HTR-8/SVneo (cell line): Measurements from ENCODE around the gene TLE4.

ENCODE experiments used
- DNase-seq: peaks from one replicate; pipeline ENCODE4 v3.0.0; 2011; ENCODE audit warnings: low spot score, mixed read lengths; ENCODE audit not compliant: insufficient read length
- FAIRE-seq: peaks from 2 replicates; lab custom pipeline; 2011; peaks lifted over from hg19 to GRCh38; lab: Jason Lieb, UNC

TLE4 gene

GRCh38 chr9:79762070-79762469 is 190.3 kb downstream of the TLE4 start:
- FAIRE-seq: no peak
- DNase-seq: no peak

GRCh38 chr9:79763671-79764285 is 192.0 kb downstream of the TLE4 start:
- FAIRE-seq (no peak), DNase-seq (no peak)

GRCh38 chr9:79764374-79764773 is 192.6 kb downstream of the TLE4 start:
- DNase-seq: peak; percentile 69

GRCh38 chr9:79765466-79765865 is 193.7 kb downstream of the TLE4 start:
- no peak for FAIRE-seq

More at GRCh38 chr9:79764374-79764773, 192.6 kb downstream of the TLE4 start:
- FAIRE-seq: no peak

GRCh38 chr9:79766091-79766490 is 194.3 kb downstream of the TLE4 start:
- DNase-seq: no peak
- FAIRE-seq: no peak

More at GRCh38 chr9:79765466-79765865, 193.7 kb downstream of the TLE4 start:
- DNase-seq: no peak

- DNase-seq (no peak), FAIRE-seq (no peak)
Measured at GRCh38 chr9:79768194-79768593, 196.4 kb downstream of the TLE4 start.

GRCh38 chr9:79769476-79770275 is 197.9 kb downstream of the TLE4 start:
- FAIRE-seq: no peak
- DNase-seq: no peak

- DNase-seq (no peak), FAIRE-seq (no peak)
Measured at GRCh38 chr9:79774356-79774755, 202.6 kb downstream of the TLE4 start.
